Measurements from ENCODE around the gene BARX1.
A peak's percentile ranks its signal among the peaks of the same experiment; 100 is the strongest.

BARX1 gene

DNA sequence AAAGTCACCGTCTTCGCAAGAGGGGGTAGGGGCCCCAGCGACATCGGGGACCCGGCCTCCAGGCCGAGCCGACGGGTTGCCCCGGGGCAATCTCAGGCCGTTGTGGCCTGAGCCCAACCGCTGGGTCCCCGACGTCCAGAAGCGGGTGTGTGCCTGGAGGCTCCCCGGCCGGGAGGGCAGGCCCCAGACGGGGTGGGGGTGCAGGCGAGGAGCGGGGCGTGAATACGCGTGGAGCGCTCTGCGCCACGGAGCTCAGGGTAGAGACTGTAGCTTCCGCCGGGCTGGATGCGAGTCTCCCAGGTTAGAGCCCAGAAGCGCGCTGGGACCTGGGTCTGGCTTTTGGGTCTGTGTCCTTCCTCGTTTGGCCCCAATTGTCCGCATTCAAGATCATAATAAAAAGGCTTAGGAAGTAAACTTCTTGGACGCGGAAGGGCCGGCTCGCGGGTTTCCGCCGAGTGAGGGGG, 3.5 kb downstream of the BARX1 start:
- H3K27me3 ChIP-seq (replicated peaks; ENCODE audit: insufficient read depth, low read length), result peaks cover 82% of the 10 kb centered on the region
- H3K4me3 ChIP-seq (ENCODE audit: low read length), result no peak overlapping the region
- H2AFZ ChIP-seq (ENCODE audit: low read length), result no peak overlapping the region
- H3F3A ChIP-seq (ENCODE audit: insufficient read depth, low read length), result no peaks in the 10 kb centered on the region
- peaks cover 5% of the 10 kb centered on the region; the same call in 1 of the 2 replicates for H3K4me1 ChIP-seq (ENCODE audit: low read length)
- no peak overlapping the region for H3K27ac ChIP-seq (ENCODE audit: low read length)
- H3K4me2 ChIP-seq (ENCODE audit: low read depth, low read length), result peak overlapping the region; percentile 97; the same call in 1 of the 2 replicates
- H3K9me3 ChIP-seq (replicated peaks; ENCODE audit: insufficient read depth, low read length), result no peaks in the 10 kb centered on the region
- TF ChIP-seq EZH2 (optimal IDR thresholded peaks at IDR 0.05; ENCODE audit: low read depth, low read length), result no peak
- TF ChIP-seq, protein P1, sequence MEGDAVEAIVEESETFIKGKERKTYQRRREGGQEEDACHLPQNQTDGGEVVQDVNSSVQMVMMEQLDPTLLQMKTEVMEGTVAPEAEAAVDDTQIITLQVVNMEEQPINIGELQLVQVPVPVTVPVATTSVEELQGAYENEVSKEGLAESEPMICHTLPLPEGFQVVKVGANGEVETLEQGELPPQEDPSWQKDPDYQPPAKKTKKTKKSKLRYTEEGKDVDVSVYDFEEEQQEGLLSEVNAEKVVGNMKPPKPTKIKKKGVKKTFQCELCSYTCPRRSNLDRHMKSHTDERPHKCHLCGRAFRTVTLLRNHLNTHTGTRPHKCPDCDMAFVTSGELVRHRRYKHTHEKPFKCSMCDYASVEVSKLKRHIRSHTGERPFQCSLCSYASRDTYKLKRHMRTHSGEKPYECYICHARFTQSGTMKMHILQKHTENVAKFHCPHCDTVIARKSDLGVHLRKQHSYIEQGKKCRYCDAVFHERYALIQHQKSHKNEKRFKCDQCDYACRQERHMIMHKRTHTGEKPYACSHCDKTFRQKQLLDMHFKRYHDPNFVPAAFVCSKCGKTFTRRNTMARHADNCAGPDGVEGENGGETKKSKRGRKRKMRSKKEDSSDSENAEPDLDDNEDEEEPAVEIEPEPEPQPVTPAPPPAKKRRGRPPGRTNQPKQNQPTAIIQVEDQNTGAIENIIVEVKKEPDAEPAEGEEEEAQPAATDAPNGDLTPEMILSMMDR (IDR thresholded peaks at IDR 0.05; ENCODE audit: low read length), result no peak
- TF ChIP-seq EZH2phosphoT487 (IDR thresholded peaks at IDR 0.05; ENCODE audit: low read length), result no peak
- no peak for DNase-seq
- no peak overlapping the region for H3K9ac ChIP-seq (ENCODE audit: low read length)
- no peaks in the 10 kb centered on the region for H3K9me2 ChIP-seq (replicated peaks; ENCODE audit: insufficient read depth, low read length)
- H3K79me2 ChIP-seq (ENCODE audit: low read length), result no peaks in the 10 kb centered on the region
- H3K36me3 ChIP-seq (replicated peaks; ENCODE audit: insufficient read depth, low read length), result no peaks in the 10 kb centered on the region
- no peaks in the 10 kb centered on the region for H4K20me1 ChIP-seq (ENCODE audit: insufficient read depth, low read length)

DNA sequence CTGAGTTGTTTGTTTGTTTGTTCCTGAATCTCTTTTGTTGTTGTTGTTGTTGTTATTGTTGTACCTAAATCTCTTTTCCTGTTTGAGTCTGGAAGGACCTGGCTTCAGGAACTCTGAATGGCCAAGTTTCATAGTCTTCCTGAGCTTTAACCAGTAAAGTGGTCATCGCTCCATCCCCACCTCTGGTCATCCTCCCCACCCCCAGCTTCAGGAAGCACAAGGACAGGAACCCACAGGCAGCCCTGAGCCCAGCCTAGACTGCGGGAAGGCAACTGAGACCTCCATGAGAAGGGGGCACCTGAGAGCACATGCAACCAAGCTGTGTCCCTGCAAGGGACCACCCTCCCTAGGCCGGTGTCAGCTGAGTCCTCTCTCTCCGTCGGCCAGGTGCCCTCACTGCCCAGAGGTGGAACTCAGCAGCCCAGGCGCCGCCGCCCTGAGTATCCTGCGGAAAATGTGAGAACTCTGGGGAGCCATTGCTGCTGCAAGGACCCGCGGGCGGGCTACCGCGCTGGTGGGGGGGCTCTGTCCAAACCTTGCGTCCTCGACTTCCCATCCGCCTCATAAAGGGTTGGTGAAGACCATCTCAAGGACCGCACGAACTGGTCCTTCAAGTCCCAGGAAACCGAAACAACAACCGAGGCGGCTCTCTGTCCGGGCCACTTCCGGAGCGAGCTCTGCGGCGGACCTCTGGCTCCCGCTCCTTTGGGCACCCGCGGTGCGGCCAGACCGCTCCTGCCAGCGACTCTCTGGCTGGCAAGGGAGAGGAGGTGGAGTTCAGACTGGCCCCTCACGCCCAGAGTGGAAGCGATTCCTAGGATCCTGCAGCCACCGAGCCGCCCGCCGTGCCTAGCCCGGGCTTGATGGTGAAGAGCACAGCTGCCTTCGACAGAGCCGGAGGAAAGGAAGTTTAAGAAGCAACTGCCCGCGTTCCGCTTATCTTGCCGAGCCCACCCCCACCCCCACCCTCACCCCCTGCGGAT, 4.2 kb downstream of the BARX1 start:
- Histone ChIP-seq H3K27me3 (replicated peaks; ENCODE audit: insufficient read depth, low read length) (peaks cover 82% of the 10 kb centered on the region), H4K20me1 (ENCODE audit: insufficient read depth, low read length) (no peaks in the 10 kb centered on the region), H3K9ac (ENCODE audit: low read length) (no peak overlapping the region), H2AFZ (ENCODE audit: low read length) (peak overlapping the region; percentile 69), H3K4me3 (ENCODE audit: low read length) (peak overlapping the region; percentile 68), H3K27ac (ENCODE audit: low read length) (no peak overlapping the region), H3K4me2 (ENCODE audit: low read depth, low read length) (peak overlapping the region; percentile 97), H3F3A (ENCODE audit: insufficient read depth, low read length) (no peaks in the 10 kb centered on the region), H3K4me1 (ENCODE audit: low read length) (peaks cover 5% of the 10 kb centered on the region; the same call in 1 of the 2 replicates), H3K9me2 (replicated peaks; ENCODE audit: insufficient read depth, low read length) (no peaks in the 10 kb centered on the region), H3K36me3 (replicated peaks; ENCODE audit: insufficient read depth, low read length) (no peaks in the 10 kb centered on the region), H3K79me2 (ENCODE audit: low read length) (no peaks in the 10 kb centered on the region), H3K9me3 (replicated peaks; ENCODE audit: insufficient read depth, low read length) (no peaks in the 10 kb centered on the region)
- peak; percentile 44 for DNase-seq
- TF ChIP-seq EZH2 (optimal IDR thresholded peaks at IDR 0.05; ENCODE audit: low read depth, low read length) (peak; percentile 30), EZH2phosphoT487 (IDR thresholded peaks at IDR 0.05; ENCODE audit: low read length) (no peak)

DNA sequence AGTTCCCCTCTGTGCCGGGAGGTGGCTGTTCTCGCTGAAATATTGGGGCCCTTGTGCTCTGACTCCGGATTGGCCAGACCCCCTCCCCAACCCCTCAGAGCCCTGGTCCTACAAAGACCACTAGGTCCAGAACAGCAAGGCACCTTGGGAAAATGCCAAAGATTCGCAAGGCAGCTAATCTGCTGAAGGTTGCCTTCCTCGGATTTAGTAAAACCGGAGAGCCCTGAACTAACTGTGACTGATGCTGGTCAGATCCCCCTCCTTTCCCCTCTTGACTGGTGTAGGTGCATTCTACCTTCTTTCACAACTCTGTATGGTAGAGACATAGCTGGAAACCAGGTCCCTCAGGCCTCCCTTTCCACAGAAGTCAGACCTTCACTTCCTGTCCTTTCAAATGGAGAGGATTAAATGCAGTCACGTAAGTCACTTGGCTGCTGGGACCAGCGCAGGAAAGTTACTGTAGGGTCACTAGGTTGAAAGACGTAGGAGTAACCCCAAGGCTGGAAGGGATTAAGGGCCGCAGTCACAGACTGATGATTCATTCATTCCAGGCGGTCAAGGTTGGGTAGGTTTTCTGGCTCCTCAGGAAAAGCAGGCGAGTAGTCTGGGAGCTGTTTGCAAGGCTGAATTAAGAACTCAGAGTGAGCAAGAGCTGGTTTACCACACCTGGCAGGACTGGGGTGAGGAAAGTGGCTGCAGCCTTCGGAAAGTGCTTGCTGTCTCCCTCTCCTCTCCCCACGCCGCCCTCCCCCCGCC, 5.3 kb downstream of the BARX1 start:
- no peak overlapping the region for H3K4me2 ChIP-seq (ENCODE audit: low read depth, low read length)
- H3K9me3 ChIP-seq (replicated peaks; ENCODE audit: insufficient read depth, low read length), result no peaks in the 10 kb centered on the region
- H3K27me3 ChIP-seq (replicated peaks; ENCODE audit: insufficient read depth, low read length), result peaks cover 81% of the 10 kb centered on the region
- H3K79me2 ChIP-seq (ENCODE audit: low read length), result no peaks in the 10 kb centered on the region
- no peak overlapping the region for H3K4me3 ChIP-seq (ENCODE audit: low read length)
- no peaks in the 10 kb centered on the region for H3F3A ChIP-seq (ENCODE audit: insufficient read depth, low read length)
- H2AFZ ChIP-seq (ENCODE audit: low read length), result no peak overlapping the region
- peaks cover 5% of the 10 kb centered on the region; the same call in 1 of the 2 replicates for H3K4me1 ChIP-seq (ENCODE audit: low read length)
- H3K27ac ChIP-seq (ENCODE audit: low read length), result no peak overlapping the region
- H3K36me3 ChIP-seq (replicated peaks; ENCODE audit: insufficient read depth, low read length), result no peaks in the 10 kb centered on the region
- H3K9ac ChIP-seq (ENCODE audit: low read length), result no peak overlapping the region
- no peak for TF ChIP-seq EZH2phosphoT487 (IDR thresholded peaks at IDR 0.05; ENCODE audit: low read length)
- TF ChIP-seq, protein P1 (IDR thresholded peaks at IDR 0.05; ENCODE audit: low read length), result no peak
- no peak for TF ChIP-seq EZH2 (optimal IDR thresholded peaks at IDR 0.05; ENCODE audit: low read depth, low read length)
- DNase-seq, result no peak
- H4K20me1 ChIP-seq (ENCODE audit: insufficient read depth, low read length), result no peaks in the 10 kb centered on the region
- H3K9me2 ChIP-seq (replicated peaks; ENCODE audit: insufficient read depth, low read length), result no peaks in the 10 kb centered on the region
